ENCODE results near the gene CYP46A1.

Gene CYP46A1

GRCh38 chr14:99689266-99690236 is 5.5 kb downstream of the CYP46A1 start:
- no peak for DNase-seq

GRCh38 chr14:99690636-99691035 is 6.5 kb downstream of the CYP46A1 start:
- DNase-seq, result no peak

- DNase-seq, result no peak
Measured at GRCh38 chr14:99691111-99691885, 7.2 kb downstream of the CYP46A1 start.

DNA sequence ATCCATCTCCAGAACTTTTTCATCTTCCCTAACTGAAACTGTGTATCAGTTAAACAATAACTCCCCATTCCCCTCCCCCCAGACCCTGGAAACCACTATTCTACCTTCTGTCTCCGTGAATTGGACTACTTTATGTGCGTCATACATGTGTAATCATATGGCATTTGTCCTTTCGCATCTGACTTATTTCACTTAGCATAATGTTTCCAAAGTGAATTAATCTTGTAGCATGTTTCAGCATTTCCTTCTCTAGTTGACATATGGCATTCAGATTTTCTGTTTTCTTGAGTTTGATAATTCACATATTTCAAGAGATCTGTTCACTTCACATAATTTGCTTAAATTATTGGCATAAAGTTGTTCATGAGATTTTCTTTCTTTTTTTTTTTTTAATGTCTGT is 9.8 kb downstream of the CYP46A1 start:
- no peak for DNase-seq

DNA sequence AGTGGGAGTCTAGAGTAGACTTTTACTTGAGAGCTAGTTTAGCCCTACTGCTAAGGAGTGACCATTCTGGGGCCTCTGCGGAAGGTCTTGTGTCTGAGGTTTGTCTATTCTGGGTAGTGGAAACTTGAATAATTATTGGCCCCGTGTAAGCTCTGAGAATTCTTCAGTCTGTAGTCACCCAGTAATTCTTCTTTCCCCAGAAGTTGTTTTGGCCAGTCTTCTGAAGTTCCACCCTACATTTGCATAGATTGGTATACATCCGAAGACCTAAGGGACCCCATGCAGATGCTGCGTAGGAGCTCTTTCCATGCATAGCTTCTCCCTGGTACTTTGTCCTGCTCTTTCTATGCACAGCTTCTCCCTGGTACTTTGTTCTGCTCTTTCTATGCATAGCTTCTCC is 12.8 kb downstream of the CYP46A1 start:
- no peak for DNase-seq

DNA sequence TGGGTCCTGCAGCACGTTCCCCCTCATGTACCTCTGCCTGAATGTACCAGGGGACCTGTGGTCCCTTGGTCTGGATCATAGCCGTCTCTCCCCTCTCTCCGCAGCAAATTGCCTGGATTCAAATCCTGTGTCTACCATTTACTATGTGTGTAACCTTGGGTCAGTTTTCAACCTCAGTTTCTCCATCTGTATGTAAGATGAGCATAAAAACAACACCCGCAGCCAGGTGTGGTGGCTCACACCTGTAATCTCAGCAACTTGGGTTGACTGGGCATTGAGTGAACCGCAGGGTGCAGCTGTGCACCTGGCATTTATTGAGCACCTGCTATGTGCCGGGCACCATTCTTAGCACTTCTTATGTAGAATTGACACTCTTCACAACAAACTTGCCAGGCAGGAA is 14.1 kb downstream of the CYP46A1 start:
- DNase-seq, result no peak

DNA sequence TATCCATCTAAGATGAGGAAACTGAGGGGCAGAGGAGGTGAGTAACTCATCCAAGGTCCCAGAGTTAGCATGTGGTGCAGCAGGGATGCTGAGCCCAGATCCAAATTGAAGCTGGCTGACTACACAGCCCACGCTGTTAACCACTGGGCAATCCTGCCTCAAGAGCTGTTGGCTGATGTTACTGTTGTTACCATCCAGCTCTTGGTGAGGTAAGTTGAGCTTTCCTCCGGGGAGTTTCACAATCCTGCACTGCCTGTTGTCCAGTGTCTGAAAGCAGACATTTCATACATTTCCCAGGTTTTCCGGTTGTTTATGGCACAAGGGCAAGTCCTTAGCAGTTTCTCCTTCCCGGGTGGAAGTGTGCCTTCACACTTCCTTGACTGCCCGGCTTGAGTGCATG is 14.5 kb downstream of the CYP46A1 start:
- no peak for DNase-seq

DNA sequence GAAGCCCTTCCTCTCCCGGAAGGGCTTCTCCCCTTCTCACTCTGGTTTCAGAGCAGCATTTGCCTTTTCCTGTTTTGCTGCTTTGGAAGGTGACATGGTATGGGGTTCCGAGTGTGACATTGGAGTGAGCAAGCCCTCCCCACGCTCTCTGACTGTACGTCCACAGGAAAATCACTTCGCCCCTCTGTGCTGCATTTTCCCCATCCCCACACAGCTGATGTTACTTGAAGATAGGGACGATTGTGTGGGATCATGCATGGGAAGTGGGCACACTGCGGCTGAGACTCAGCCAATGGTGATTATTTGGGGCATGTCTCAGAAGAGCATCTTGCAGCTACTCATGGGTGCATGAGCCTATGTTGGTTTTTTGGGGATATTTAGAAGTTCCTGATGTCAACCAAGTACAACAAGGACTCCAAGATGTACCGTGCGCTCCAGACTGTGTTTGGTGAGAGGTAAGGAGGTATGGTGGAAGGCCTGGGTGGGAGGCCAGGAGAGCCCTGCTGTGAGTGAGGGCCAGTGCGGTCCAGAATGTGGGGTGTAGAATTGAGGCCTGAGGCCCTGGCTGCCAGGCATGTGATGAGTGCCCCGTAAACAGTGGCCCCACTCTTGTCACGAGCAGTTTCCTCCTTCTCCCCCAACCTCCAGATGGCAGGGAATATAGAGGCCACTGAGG is 15.1 kb downstream of the CYP46A1 start:
- DNase-seq, result no peak

DNA sequence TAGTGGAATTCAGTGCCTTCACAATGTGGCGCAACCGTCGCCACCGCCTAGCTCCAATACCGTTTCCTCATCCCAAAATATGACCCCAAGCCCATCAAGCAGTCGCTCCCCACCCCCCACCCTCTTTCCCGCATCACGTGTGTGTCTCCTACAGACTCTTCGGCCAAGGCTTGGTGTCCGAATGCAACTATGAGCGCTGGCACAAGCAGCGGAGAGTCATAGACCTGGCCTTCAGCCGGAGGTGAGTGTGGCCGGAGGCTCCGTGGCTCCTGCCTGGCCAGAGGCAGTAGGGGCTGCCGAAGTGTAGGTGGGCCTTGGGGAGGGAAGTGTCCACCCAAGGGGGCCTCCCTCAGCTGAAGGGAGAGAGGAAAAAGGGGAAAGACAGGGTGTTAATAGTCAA is 15.8 kb downstream of the CYP46A1 start:
- no peak for DNase-seq

- no peak for DNase-seq
Measured at GRCh38 chr14:99700379-99700778, 16.3 kb downstream of the CYP46A1 start.

GRCh38 chr14:99701260-99701659 is 17.2 kb downstream of the CYP46A1 start:
- no peak for DNase-seq

DNA sequence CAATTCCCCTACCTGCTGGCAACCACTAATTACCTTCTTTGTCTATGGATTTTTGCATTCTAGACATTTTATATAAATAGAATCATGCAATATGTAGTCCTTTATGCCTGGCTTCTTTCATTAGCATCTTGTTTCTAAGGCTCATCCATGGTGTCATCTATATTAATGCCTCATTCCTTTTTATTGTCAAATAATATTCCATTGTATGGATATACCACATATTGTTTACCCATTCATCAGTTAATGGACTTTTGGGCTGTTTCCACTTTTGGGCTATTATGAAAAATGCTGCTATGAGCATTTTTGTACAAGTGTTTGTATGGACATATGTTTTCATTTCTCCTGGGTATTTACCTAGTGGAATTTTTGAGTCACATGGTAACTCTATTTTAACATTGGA is 18.0 kb downstream of the CYP46A1 start:
- no peak for DNase-seq

GRCh38 chr14:99703381-99703780 is 19.3 kb downstream of the CYP46A1 start:
- DNase-seq, result no peak

DNA sequence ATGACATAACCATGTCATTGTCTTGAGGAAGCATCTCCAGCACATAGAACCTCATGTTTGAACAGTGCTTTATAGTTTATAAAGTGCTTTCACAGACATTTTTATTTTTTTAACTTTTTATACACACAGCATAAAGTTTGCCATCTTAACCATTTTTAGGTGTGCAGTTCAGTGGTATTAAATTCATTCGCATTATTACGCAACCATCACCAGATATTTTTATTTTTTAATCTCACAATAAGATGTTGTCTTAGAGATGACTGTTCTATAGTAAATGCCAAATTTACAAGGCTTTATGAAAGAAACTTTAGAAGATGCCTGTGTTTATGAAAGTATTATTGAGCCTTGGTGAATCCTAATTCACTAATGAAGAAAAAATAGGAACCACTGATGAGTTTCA is 19.9 kb downstream of the CYP46A1 start:
- no peak for DNase-seq

- no peak for DNase-seq
Measured at GRCh38 chr14:99706107-99706900, 22.2 kb downstream of the CYP46A1 start.

DNA sequence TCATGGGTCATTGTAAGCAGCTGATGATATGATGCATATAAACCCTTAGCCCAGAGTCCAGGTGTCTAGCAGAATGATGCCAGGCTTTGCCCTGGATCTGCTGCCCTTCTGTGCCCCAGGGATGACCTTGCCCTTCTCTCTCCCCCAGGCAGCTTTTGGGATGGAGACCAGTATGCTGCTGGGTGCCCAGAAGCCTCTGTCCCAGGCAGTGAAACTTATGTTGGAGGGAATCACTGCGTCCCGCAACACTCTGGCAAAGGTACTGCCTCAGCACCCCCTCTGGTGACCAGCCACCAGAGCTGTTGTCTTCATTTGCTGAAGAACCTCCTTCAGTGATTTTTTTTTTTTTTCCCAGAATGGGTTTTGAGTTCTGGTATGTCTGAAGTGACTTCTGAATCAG is 23.3 kb downstream of the CYP46A1 start:
- DNase-seq, result no peak

DNA sequence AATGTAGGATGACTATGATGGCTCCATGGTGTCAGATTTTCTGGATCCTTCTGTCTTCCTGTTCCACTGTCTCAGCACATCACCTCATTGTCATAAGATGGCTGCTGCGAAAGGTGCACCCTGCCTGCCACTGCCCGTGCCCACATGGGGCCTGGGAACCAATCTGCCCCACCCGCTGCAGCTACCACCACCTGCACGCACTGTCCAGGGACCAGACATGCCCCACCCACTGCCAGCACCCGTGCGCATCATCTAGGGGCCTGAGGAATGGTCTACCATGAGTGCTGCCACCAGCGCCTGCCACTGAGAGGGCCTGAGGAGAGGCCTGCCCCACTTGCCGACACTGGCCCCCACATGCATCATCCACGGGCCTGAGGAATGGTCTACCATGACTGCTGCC is 23.8 kb downstream of the CYP46A1 start:
- DNase-seq, result no peak

DNA sequence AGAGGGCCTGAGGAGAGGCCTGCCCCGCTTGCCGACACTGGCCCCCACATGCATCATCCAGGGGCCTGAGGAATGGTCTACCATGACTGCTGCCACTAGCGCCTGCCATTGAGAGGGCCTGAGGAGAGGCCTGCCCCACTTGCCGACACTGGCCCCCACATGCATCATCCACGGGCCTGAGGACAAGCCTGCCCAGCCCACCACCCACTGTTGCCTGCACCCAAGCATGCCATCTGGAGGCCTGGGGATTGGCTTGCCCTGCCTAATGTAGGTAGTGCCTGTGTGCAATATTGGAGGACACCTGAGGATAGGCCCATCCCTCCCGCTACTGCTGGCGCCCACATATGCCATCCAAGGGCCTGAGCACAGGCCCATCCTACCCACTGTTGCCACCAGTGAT is 24.4 kb downstream of the CYP46A1 start:
- no peak for DNase-seq

GRCh38 chr14:99713972-99714371 is 29.9 kb downstream of the CYP46A1 start:
- DNase-seq, result no peak

- no peak for DNase-seq
Measured at GRCh38 chr14:99715266-99716000, 31.3 kb downstream of the CYP46A1 start.

DNA sequence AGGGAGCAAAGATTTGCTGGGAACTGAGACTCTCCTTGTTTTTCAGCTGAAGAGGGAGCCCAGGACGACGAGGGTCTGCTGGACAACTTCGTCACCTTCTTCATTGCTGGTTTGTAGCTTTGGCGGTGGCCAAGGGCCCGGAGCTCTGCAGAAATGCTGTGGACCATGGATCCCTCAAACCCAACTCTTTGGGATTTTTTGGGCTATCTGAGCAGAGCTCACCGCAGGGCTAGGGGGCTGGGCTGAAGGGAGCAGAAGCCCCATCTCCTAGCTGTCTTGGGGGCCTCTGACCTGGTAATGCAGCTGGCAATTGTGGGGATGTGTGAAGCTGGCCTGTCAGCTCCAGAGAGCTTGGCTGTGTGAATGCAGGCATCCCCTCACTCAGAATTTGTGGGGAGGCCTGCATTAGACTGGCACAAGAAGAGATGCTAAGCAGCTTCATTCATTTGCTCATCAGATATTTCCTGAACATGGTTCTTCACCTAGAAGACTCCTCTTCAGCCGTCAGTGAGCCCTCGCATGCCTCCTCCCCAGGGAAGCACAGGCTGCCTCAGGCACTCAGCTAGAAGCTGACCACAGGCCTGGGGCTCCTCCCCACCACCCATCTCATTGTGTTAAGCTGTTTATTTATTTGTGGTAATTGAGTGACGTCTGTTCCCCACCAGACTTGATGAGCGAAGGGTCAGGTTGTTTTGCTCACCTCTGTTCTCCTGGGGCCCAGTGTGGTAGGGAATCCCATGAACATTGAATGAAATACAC is 32.2 kb downstream of the CYP46A1 start:
- DNase-seq, result no peak
